ENCODE measurements around the gene SESN1. TPM values are rescaled to one million over a fixed set of nuclear protein-coding genes. Genes with fewer than 3 reads are reported as not detected.

SESN1 gene
- polyA plus RNA-seq, 3 donors, result 1.8 to 21.0 (median 3.1) TPM

- Histone ChIP-seq H2AFZ (ENCODE audit: insufficient read depth, low read depth, low read length, poor library complexity, severe bottlenecking) (no peak overlapping the region), H3K4me3 (replicated peaks in 1 of 3; ENCODE audit: low read depth in 2 of 3, low read length in 3 of 3) (no peak overlapping the region), H3K4me1 (ENCODE audit: control insufficient read depth in 1 of 2, insufficient read depth in 2 of 2, low read length in 2 of 2) (peaks cover 16 to 21% of the 10 kb centered on the region in 2 donors), H3K9me3 (replicated peaks in 1 of 2; ENCODE audit: control insufficient read depth in 1 of 2, insufficient read depth in 1 of 2, low read length in 2 of 2) (no peaks in the 10 kb centered on the region), H3K79me2 (ENCODE audit: insufficient read depth, low read length) (no peaks in the 10 kb centered on the region), H4K20me1 (ENCODE audit: insufficient read depth, low read length) (no peaks in the 10 kb centered on the region), H3K4me2 (replicated peaks; ENCODE audit: extremely low read depth, low read length, poor library complexity, severe bottlenecking) (no peak overlapping the region), H3K9ac (ENCODE audit: insufficient read depth, low read length, poor library complexity, severe bottlenecking) (no peak overlapping the region), H3K36me3 (replicated peaks in 1 of 2; ENCODE audit: control insufficient read depth in 1 of 2, insufficient read depth in 2 of 2, low read length in 2 of 2) (no peaks in the 10 kb centered on the region), H3K27me3 (ENCODE audit: control insufficient read depth in 2 of 2, insufficient read depth in 2 of 2, low read length in 2 of 2) (no peaks in the 10 kb centered on the region), H3K27ac (ENCODE audit: low read depth in 1 of 2, low read length in 2 of 2) (no peak overlapping the region)
- 74% methylated on average over 3 of the region's 5 CpGs for WGBS (ENCODE audit: insufficient coverage)
- Mint-ChIP-seq H3K27ac (peak overlapping the region in 1 of 7 donors; percentile 25), H3K4me1 (peaks cover 24% of the 10 kb centered on the region), H3K36me3 (peaks cover 0 to 6% of the 10 kb centered on the region in 2 donors), H3K27me3 (ENCODE audit: low read depth in 3 of 3) (no peaks in the 10 kb centered on the region), H3K9me3 (no peaks in the 10 kb centered on the region), H3K4me3 (no peak overlapping the region)
- intact Hi-C loops (cut with micrococcal nuclease), result loop anchor here in 1 of 2 donors (10.0 kb wide), 1 partner anchor 47 kb away; no protein-coding TSS in a partner anchor
- TF ChIP-seq, protein P1, sequence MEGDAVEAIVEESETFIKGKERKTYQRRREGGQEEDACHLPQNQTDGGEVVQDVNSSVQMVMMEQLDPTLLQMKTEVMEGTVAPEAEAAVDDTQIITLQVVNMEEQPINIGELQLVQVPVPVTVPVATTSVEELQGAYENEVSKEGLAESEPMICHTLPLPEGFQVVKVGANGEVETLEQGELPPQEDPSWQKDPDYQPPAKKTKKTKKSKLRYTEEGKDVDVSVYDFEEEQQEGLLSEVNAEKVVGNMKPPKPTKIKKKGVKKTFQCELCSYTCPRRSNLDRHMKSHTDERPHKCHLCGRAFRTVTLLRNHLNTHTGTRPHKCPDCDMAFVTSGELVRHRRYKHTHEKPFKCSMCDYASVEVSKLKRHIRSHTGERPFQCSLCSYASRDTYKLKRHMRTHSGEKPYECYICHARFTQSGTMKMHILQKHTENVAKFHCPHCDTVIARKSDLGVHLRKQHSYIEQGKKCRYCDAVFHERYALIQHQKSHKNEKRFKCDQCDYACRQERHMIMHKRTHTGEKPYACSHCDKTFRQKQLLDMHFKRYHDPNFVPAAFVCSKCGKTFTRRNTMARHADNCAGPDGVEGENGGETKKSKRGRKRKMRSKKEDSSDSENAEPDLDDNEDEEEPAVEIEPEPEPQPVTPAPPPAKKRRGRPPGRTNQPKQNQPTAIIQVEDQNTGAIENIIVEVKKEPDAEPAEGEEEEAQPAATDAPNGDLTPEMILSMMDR (IDR thresholded peaks at IDR 0.05), result no peak
- no peak for DNase-seq
Observed at GRCh38 chr6:109062216-109062615, 32.4 kb downstream of the SESN1 start.

DNA sequence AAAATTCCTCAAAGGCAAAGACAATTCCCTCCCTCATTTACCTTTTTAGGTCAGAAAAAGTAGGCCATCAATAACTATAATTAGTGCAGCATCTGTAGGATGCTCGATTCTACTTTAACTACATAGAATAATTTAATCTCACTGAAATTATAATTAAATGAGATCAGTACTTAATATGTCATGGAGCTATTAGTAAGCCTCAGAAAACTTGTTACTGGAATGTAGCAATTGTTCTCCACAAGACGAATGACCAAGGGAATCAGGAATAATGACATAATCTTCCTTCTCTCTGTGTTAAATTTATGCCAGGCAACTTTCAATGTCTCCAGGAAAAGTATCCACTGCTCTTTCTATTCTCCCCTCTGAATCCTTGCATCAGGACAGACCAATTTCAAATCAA is 34.1 kb downstream of the SESN1 start:
- Mint-ChIP-seq H3K36me3 (peaks cover 0 to 3% of the 10 kb centered on the region in 2 donors), H3K27ac (no peak overlapping the region), H3K4me3 (no peak overlapping the region), H3K4me1 (peaks cover 36% of the 10 kb centered on the region), H3K9me3 (no peaks in the 10 kb centered on the region), H3K27me3 (ENCODE audit: low read depth in 3 of 3) (no peaks in the 10 kb centered on the region)
- no peaks in the 10 kb centered on the region for H3K9me3 ChIP-seq (replicated peaks in 1 of 2; ENCODE audit: control insufficient read depth in 1 of 2, insufficient read depth in 1 of 2, low read length in 2 of 2)
- H3K4me2 ChIP-seq (replicated peaks; ENCODE audit: extremely low read depth, low read length, poor library complexity, severe bottlenecking), result no peak overlapping the region
- no peak overlapping the region for H3K27ac ChIP-seq (ENCODE audit: low read depth in 1 of 2, low read length in 2 of 2)
- TF ChIP-seq, protein P1 (IDR thresholded peaks at IDR 0.05), result no peak
- H2AFZ ChIP-seq (ENCODE audit: insufficient read depth, low read depth, low read length, poor library complexity, severe bottlenecking), result no peak overlapping the region
- no peak for DNase-seq
- WGBS (ENCODE audit: insufficient coverage), result 40% methylated on average over 1 of the region's 2 CpGs
- H3K27me3 ChIP-seq (ENCODE audit: control insufficient read depth in 2 of 2, insufficient read depth in 2 of 2, low read length in 2 of 2), result no peaks in the 10 kb centered on the region
- H3K9ac ChIP-seq (ENCODE audit: insufficient read depth, low read length, poor library complexity, severe bottlenecking), result no peak overlapping the region
- H3K36me3 ChIP-seq (replicated peaks in 1 of 2; ENCODE audit: control insufficient read depth in 1 of 2, insufficient read depth in 2 of 2, low read length in 2 of 2), result no peaks in the 10 kb centered on the region
- intact Hi-C loops (cut with micrococcal nuclease), result loop anchor here in 1 of 2 donors (10.0 kb wide), 1 partner anchor 46 kb away; no protein-coding TSS in a partner anchor
- no peaks in the 10 kb centered on the region for H3K79me2 ChIP-seq (ENCODE audit: insufficient read depth, low read length)
- no peaks in the 10 kb centered on the region for H4K20me1 ChIP-seq (ENCODE audit: insufficient read depth, low read length)
- peaks cover 20 to 29% of the 10 kb centered on the region in 2 donors for H3K4me1 ChIP-seq (ENCODE audit: control insufficient read depth in 1 of 2, insufficient read depth in 2 of 2, low read length in 2 of 2)
- H3K4me3 ChIP-seq (replicated peaks in 1 of 3; ENCODE audit: low read depth in 2 of 3, low read length in 3 of 3), result no peak overlapping the region
